Right cardiac atrium (tissue), 5 donors: Measurements from ENCODE around the gene P2RX5. TPM values are rescaled to one million over a fixed set of nuclear protein-coding genes. Genes with fewer than 3 reads are reported as not detected.

Experiments used
- ATAC-seq, 2 donors: fragments of 200-7000 bp; cut with Tn5 transposase; one replicate each; pipeline versions ENCODE4 v1.8.0 to v1.9.1; 2020; ENCODE audit warnings: moderate library complexity in 2 of 2, mild to moderate bottlenecking in 1 of 2
- DNase-seq, 3 donors: peaks; one replicate each; pipeline ENCODE4 v3.0.0-alpha.2; 2020
- H3K27ac ChIP-seq: one replicate; pipeline ENCODE4 v1.5.1; 2013; ENCODE audit warnings: mild to moderate bottlenecking, low read length, control low read depth, moderate library complexity
- H3K27me3 ChIP-seq: one replicate; pipeline ENCODE4 v1.6.1; 2013; ENCODE audit not compliant: control insufficient read depth, insufficient read depth
- H3K4me1 ChIP-seq: one replicate; pipeline ENCODE4 v1.6.1; 2013; ENCODE audit warnings: low read length; ENCODE audit not compliant: control insufficient read depth, insufficient read depth
- H3K4me3 ChIP-seq: one replicate; pipeline ENCODE4 v1.5.1; 2013; ENCODE audit warnings: low read length, control low read depth
- H3K9me3 ChIP-seq: one replicate; pipeline ENCODE4 v1.6.1; 2013; ENCODE audit warnings: low read length; ENCODE audit not compliant: control insufficient read depth
- WGBS: extraction: QIAGEN DNeasy Blood & Tissue Kit; methylation state at CpG from one replicate; pipeline ENCODE4 v1.1.7; 2013; 5-methylcytosine and 5-hydroxymethylcytosine counted together
- intact Hi-C, 4 donors: fragments of 100-400 bp; cut with DNase I; formaldehyde crosslinking; loops; one replicate each; pipeline versions ENCODE4 v1.11.0 to v1.14.0; 2022 to 2023
- polyA plus RNA-seq: library from polyadenylated mRNA; stranded (reverse); fragments of 200-250 nt; gene quantifications from one replicate; pipeline ENCODE4 v1.2.3, GENCODE V29; 2013
- total RNA-seq, 4 donors: library from RNA; stranded (reverse); fragmentation: NEBNext Ultra II Directional; extraction: Animal tissue kit (Norgen Biotek cat#: 25700); gene quantifications; one replicate each; pipeline ENCODE4 v1.2.1, GENCODE V29; 2021
- donor health status: healthy with polysubstance abuse.
- donor health status: DM: no; HTN: yes; CAD: no.
- donor health status: DM: no; HTN: no; CAD: no.
- donor health status: DM: no; HTN: yes; CAD: no; lungs with severe emphysema.
- donor health status: DM: yes; HTN: yes; CAD: no.

The P2RX5 gene
- total and polyA plus RNA-seq, 5 donors = 5.8 to 12.5 (median 8.6) TPM

DNA sequence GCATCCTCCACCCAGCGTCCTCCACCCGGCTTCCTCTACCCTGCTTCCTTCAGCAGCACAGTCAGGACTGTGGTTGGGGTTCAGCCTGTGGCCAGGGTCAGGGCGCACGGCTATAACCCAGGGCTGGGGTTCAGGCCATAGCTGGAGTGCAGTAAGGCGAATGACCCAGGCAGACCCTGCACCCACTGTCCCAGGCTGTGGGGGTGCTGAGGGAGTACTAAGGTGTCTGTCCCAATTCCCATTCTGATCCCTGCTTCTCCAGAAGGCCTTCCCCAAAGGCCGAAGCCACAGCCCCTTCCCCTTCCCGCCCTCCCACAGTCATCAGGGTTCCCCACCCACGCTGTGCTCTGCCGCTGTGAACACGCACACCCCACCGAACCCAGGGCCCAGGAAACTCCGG lies 14.9 kb downstream of the P2RX5 start:
- intact Hi-C loops = no loop called here

GRCh38 chr17:3679531-3680126 lies 16.3 kb downstream of the P2RX5 start:
- ATAC-seq = no peak
- Histone ChIP-seq H3K4me3 (no peak overlapping the region), H3K4me1 (no peaks in the 10 kb centered on the region), H3K27me3 (no peaks in the 10 kb centered on the region), H3K27ac (no peak overlapping the region), H3K9me3 (no peaks in the 10 kb centered on the region)
- intact Hi-C loops = no loop called here
- 51% methylated on average over 20 of the region's 20 CpGs for WGBS
- no peak for DNase-seq

More for the DNA sequence above, 14.9 kb downstream of the P2RX5 start:
- WGBS = 89% methylated on average over 12 of the region's 12 CpGs
- Histone ChIP-seq H3K27me3 (no peaks in the 10 kb centered on the region), H3K27ac (no peak overlapping the region), H3K4me3 (no peak overlapping the region), H3K9me3 (no peaks in the 10 kb centered on the region), H3K4me1 (no peaks in the 10 kb centered on the region)
- DNase-seq (no peak), ATAC-seq (no peak)

DNA sequence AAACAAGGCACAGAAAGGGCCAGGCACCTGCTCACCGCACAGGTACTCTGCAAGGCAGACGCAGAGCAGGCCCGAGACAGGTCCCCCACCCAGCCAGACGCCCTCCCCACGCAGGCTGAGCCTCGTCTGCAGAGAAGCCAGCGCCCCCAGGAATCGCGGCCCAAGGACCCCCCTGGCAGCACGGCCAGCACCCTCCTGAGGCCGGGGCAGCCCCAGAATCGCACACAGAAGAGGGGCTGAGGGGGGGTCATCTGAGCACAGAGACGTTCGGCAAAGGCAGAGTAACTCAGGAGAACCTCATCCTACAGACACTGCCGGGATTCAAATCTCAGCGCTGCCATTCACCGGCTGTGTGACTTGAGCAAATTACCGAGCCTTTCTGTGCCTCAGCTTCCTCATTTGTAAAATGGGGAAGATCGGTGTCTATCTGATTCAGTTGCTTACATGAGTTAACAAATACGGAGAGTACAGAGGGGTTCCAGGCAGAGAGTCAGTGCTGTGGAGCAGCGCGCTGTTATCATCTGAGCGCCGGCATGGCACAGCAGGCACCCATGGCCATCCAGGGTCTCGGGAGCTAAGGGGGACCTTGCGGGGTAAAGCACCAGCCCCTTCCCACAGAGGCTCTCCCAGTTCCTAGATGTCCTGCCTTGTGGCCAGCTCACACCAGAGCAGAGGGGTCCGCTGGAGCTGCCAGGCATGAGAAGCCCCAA lies 17.0 kb downstream of the P2RX5 start:
- Histone ChIP-seq H3K9me3 (no peaks in the 10 kb centered on the region), H3K27ac (no peak overlapping the region), H3K27me3 (no peaks in the 10 kb centered on the region), H3K4me1 (no peaks in the 10 kb centered on the region), H3K4me3 (no peak overlapping the region)
- intact Hi-C loops = no loop called here
- 84% methylated on average over 27 of the region's 27 CpGs for WGBS
- DNase-seq (peak in 1 of 3 donors; percentile 20), ATAC-seq (no peak)

DNA sequence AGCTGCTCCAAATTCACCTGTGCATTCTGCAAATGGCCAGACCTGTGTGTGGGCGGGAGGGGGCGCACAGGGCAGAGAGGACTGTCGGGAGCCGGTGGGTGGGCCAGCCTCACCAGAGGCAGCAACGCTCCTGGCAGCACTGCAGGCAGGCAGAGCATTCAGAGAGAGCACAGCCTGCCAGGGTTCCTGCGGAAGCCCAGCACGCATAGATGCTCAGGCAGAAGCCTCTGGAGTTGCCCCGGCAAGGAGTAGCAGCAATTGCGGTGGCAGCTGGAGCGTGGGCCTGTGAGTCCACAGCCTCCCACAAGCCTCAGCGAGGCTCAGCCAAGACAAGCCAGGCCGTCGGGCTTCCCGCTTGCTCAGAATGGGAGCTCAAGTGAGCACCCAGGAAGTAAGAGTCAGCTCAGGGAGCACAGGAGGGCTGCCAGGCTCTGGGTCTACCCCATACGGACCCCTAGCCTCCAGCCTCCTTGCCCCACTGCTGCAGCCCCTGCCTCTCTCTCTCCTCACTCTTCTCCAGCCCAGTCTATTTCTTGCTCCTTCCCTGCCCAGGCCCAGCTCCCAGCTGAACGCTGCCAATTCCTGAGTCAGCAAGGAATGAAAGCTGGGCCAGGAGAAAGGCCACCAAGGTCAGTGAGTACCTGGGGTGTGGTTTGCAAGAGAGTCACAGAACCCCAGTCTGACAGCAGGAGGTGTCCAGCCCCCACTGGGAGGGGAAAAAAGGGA lies 17.7 kb downstream of the P2RX5 start:
- H3K27ac ChIP-seq = no peak overlapping the region

GRCh38 chr17:3675886-3676285 lies 20.1 kb downstream of the P2RX5 start:
- H3K4me3 ChIP-seq = no peak overlapping the region
- H3K27me3 ChIP-seq = no peaks in the 10 kb centered on the region
- ATAC-seq = no peak
- no peak overlapping the region for H3K27ac ChIP-seq
- no peaks in the 10 kb centered on the region for H3K9me3 ChIP-seq
- DNase-seq = peak in 1 of 3 donors; percentile 17
- intact Hi-C loops = no loop called here
- WGBS = 80% methylated on average over 11 of the region's 11 CpGs
- no peaks in the 10 kb centered on the region for H3K4me1 ChIP-seq

More for the DNA sequence above, 17.7 kb downstream of the P2RX5 start:
- 48% methylated on average over 16 of the region's 16 CpGs for WGBS
- DNase-seq (peak in 2 of 3 donors; percentile 25 to 37), ATAC-seq (no peak)
- Histone ChIP-seq H3K9me3 (no peaks in the 10 kb centered on the region), H3K4me3 (no peak overlapping the region), H3K4me1 (no peaks in the 10 kb centered on the region), H3K27me3 (no peaks in the 10 kb centered on the region)
- intact Hi-C loops = no loop called here

DNA sequence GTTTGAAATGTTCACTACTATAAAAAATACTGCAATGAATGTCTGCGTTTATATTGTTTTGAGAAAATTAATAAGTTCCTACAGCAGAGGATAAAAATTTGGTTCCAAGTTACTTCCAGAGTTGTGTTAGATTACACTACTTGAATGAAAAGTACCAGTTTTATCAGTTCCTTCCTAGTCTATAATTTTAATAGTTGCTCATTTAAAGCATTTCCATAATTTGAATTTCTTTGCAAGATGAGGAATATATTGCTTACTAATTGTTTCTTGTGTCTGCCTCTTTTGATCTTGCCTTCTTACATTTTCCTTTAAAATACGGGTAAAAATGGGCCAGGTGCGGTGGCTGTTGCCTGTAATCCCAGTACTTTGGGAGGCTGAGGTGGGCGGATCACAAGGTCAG lies 23.4 kb downstream of the P2RX5 start:
- no peaks in the 10 kb centered on the region for H3K4me1 ChIP-seq
- H3K4me3 ChIP-seq = no peak overlapping the region
- WGBS = 95% methylated on average over 4 of the region's 4 CpGs
- intact Hi-C loops = no loop called here
- no peak overlapping the region for H3K27ac ChIP-seq
- no peaks in the 10 kb centered on the region for H3K27me3 ChIP-seq
- no peak for ATAC-seq
- H3K9me3 ChIP-seq = no peaks in the 10 kb centered on the region
- DNase-seq = no peak

GRCh38 chr17:3669548-3669947 lies 26.4 kb downstream of the P2RX5 start:
- no peak overlapping the region for H3K27ac ChIP-seq
- peaks cover 15% of the 10 kb centered on the region for H3K4me1 ChIP-seq
- intact Hi-C loops = no loop called here
- no peaks in the 10 kb centered on the region for H3K9me3 ChIP-seq
- H3K4me3 ChIP-seq = peak overlapping the region; percentile 56
- H3K27me3 ChIP-seq = no peaks in the 10 kb centered on the region
- WGBS = 47% methylated on average over 12 of the region's 12 CpGs
- DNase-seq (no peak), ATAC-seq (no peak)

- Histone ChIP-seq H3K4me1 (peaks cover 15% of the 10 kb centered on the region), H3K4me3 (peak overlapping the region; percentile 56), H3K27ac (peak overlapping the region; percentile 16), H3K27me3 (no peaks in the 10 kb centered on the region), H3K9me3 (no peaks in the 10 kb centered on the region)
- ATAC-seq (no peak), DNase-seq (no peak)
- intact Hi-C loops = no loop called here
- under 1% methylated on average over 32 of the region's 32 CpGs for WGBS
These were observed 26.9 kb downstream of the P2RX5 start for GRCh38 chr17:3669085-3669347.

DNA sequence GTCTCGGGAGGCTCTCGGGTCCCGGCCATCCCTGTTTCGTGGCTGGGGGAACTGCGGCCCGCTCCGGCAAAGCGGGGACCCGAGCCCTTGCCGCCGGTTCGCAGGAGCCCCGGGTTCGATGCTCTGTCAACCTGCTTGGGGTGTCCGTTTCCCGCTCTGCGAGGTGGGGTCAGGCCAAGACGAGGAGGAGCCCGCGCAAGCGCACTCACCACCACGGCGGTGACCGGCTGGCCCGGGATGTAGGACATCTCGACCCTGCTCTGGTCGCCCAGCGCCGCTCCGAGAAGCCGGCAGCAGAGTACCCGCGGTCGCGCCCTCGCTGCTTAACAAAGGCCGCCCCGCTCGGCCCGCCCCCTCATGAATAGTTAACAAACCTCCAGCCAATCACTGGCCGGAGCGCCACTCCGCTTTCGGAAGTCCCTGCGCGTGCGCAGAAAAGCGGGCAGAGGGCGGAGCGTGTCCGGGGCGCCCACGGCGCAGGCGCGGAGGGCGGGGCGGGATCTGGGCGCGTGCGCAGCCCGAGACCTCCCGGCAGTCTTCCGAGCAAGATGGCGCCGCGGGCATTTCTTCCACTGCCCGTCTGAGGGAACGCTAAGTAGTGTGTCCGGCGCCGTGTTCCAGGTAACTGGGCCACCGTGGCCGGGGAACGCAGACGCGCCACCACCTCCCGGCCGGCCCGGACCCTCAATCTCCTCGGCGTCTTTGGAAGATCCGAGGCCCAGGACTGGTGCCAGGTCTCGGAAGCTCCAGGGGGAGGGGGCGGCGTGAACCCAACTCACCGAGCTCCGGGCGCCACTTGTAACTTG lies 27.5 kb downstream of the P2RX5 start, which contains the start of the genes EMC6 and TAX1BP3:
EMC6 (plus strand) TSS at position 534 of the 806 bp plus-strand sequence. CDS start 335 bp downstream, outside the sequence.
TAX1BP3 (minus strand) TSS at position 300 of the 806 bp plus-strand sequence; CDS start at position 248, 52 bp downstream.
- intact Hi-C loops = no loop called here
- DNase-seq (peak; percentile 99 to 100 (median 100)), ATAC-seq (peak; percentile 93 to 95)
- peak within 1 kb of the TSS; percentile 57 for H3K4me3 ChIP-seq
- peak within 1 kb of the TSS; percentile 99 for H3K27ac ChIP-seq
- no peaks in the 10 kb centered on the region for H3K9me3 ChIP-seq
- H3K27me3 ChIP-seq = no peaks in the 10 kb centered on the region
- under 1% methylated on average over 89 of the region's 89 CpGs for WGBS
- H3K4me1 ChIP-seq = peaks cover 15% of the 10 kb centered on the region

DNA sequence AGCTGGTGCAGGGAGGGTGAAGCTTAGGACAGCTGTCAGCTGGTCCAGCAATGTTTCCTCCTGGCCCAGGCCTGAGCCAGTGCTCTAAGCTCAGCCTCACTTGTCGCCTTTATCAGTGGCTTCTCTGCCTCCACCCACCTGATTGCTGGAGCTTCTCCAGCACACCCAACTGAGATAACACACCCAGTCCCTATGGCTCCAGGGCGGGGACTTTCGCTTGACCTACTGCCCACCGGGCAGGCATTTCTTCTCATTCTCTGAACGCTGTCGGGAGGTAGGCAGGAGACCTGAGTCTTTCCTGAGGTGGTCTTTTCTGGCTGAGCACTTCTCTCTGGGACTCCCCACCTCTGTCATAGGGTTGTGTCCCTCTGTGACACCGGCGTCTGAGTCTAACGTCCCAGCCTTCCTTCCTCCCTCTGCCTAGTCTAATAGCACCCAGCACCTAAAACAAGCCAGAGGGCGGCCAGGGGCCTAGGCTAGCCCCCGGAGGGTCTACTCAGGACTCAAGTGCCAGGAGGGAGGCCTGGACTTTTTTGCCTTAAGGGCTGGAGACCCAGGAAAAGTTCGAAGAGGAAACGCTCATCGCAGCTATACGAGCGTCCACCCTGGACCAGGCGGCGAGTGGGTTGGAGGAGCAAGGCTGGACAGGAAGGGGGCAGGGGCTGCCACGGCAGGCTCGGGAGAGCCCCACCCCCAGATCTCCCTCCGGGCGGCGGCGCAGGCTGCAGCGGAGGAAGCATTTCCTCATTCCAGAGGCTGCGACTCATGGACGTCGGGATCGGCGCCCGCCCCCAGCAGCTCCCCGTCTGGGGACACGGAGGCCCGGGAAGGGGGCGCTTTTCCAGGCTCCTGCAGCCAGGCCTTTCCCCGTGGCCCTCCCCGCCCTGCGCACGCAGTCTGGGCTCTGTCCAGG lies 28.3 kb downstream of the P2RX5 start:
- peaks cover 15% of the 10 kb centered on the region for H3K4me1 ChIP-seq
- no peaks in the 10 kb centered on the region for H3K9me3 ChIP-seq
- intact Hi-C loops = no loop called here
- no peaks in the 10 kb centered on the region for H3K27me3 ChIP-seq
- 2% methylated on average over 39 of the region's 39 CpGs for WGBS
- DNase-seq (peak; percentile 96 to 97 (median 97)), ATAC-seq (peak; percentile 87 to 90)
- H3K4me3 ChIP-seq = peak overlapping the region; percentile 57
- H3K27ac ChIP-seq = peak overlapping the region; percentile 99
